Stimulated activated CD8-positive, alpha-beta memory T cell treated with anti-CD3 and anti-CD28 coated beads, Interleukin-15, amount 100 ng/mL, for 4 hours (primary cell): ENCODE measurements around the gene ZBTB46.

Experiments used
- DNase-seq, 2 donors: peaks; one replicate each; pipeline ENCODE4 v3.0.0-alpha.2; 2020; ENCODE audit warnings: low read depth in 2 of 2

Gene ZBTB46

DNA sequence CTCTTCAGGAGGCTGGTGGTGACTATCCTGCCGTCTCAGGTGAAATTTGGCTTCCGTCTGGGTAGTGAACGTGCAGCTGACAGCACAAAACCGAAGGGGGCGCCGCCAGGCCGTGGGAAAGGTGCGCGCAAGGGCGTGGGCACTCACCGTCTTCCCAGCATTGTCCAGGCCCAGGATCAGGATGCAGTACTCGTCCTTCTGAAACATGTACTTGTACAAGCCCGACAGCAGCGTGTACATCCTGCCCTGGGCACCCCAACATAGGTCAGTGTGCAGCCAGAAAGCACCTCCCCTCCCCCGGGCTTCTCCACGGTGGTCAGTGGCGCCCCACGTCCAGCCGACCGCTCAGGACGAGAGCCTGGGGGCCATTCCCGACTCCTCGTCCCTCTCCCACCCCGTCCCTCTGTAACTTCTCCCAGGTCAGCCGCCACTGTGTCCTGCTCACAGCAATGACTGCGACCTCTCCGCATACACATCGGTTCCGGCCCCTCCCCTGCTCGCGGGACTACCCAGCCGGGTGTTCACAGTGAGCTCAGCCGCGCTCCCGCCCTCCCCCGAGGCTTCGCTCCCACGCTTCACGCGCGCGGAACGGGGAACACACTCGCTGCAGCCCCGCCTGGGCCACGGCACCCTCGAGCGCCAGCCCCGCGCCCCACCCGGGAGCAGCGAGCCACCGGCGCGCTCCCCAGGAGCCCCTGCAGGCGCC, 124.1 kb downstream of the ZBTB46 start:
- DNase-seq: peak; percentile 46 to 48

DNA sequence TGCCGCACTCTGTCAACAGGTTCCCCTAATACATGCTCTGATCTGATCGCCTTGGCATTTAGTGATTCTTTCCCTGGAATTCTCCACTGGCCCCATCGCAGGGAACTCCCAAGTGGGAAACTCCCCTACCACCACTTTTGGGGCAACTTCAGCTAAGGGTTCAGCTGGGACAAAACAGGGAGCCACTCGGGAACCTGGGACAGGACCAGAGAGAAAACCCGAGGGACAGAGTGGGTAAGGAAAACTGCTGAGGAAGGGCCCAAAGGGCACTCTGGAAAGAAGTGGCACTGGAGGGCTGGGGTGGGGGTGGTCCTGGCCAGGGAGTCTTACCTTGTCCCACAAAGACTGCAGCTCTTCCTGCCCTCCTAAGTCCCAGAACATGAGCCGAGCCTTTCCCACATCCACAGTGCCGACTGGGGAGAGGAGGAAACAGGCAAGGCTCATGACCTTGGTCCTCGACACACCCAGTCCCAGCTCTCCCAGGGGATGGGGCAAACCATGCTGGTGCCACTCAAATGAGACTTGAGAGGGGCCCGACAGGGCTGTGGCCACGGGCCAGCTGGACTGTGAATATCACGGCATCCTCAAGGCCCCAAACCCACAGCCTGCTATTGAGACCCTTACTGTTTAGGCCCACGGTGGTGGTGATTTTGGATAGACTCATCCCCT, 124.9 kb downstream of the ZBTB46 start:
- no peak for DNase-seq

DNA sequence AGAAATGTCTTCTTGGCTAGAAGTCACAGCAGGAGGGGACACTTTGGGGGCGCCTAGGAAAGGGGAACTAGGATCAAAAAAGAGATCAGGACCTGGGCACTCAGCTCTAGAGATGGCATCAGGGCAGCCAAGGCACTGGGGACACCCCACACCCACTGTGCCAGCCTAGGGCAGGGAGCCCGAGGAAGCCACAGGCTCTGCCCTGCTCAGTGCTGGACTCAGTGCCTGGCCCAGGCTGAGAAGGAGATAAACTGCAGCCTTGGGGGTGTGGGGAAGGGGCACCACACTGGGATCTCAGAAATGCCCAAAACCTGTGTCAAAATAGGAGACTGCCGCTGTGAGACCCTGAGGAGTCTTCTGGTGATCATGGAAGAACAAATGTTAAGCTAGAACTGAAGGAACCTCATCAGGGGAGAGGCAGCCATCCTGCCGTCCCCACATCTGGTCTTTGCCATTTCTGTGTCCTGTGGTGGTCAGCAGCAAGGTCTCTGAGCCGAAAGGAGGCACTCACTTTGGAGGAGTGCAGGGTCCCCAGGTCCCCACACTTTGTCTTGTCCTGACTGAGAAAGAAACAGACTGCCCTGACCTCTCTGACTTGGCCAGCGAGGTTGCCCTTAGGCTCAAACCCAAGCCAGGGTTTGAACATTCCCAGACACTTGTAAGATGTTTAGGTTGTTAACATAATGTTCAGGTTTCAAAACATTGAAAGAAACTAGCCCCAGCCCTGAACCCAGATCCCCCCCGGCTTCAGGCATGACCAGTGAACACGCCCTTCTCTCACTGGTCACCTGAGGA, 125.6 kb downstream of the ZBTB46 start:
- DNase-seq: no peak

DNA sequence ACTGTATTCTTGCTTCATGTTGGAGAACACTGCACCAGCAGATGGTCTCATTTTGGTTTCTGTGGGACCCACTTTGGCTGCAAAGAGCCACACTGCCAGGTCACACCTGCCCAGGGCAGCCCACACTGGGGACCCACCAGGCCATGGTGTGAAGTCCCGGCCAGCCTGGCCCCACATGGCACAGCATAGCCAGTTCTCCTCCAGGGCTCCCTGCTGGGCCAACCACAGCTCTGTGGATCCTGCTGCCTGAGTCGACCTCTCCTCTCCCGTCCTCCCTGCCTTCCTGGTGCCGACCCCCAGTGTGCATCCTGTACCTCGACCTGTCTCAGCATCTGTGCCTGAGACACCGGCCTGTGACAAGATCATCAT, 126.3 kb downstream of the ZBTB46 start:
- no peak for DNase-seq

DNA sequence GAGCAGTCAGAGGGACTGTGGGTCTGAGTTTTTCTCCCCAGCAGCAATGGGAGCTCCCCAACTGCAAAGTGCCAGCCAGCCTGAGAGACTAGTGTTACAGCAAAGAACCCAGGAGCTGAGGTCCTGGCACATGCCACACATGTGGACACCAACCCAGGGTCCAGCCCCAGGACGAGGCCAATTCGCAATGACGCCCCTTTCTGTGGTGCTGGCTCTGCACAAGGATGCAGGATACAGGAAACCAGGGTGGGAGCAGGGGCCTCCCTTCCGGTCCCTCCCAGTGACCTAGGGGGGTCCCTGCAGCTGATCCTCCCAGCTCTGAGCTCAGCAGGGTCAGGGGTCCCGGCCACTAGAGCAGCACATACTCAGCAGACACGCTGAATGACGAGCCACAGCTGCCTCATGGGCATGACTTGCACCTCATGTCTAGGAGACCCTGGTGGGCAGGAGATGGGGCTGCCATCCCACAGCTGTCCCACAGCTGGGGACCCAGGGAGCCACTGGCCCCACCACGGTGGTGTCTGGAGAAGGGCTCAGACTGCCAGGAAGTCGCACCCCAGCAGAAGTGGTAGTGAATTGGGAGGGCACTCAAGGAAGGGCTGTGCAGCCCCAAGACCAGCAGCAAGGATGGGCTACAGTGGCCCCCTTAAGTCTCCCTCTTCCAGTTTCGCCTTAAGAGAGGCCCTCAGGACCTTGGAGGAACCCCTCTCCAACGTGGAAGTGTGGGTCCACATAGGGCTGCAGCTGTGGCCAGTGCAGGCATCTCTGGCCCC, 126.9 kb downstream of the ZBTB46 start:
- no peak for DNase-seq

DNA sequence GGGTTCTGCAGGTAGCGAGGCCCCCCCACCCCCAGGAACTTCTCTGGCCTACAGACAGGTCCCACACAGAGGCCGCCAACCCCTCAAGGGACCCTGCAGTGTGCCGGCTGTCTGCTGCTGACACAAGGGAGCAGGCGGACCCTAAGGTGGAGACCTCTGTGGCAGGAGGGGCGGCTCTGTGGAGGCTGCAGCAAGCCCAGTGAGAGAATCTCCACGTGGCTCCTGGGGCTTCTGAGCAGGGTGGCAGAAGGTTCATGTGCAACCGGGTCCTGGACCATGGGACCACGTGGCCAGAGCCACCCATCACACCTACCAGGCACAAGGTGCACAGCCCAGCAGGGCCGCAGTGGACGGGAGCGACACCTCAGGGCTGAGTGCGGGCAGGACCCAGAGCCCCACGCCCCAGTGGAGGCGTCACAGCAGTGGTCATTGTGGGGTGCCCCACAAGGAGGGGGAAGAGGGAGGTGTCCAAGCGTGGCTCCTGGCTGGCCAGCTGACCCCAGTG, 127.5 kb downstream of the ZBTB46 start:
- no peak for DNase-seq

DNA sequence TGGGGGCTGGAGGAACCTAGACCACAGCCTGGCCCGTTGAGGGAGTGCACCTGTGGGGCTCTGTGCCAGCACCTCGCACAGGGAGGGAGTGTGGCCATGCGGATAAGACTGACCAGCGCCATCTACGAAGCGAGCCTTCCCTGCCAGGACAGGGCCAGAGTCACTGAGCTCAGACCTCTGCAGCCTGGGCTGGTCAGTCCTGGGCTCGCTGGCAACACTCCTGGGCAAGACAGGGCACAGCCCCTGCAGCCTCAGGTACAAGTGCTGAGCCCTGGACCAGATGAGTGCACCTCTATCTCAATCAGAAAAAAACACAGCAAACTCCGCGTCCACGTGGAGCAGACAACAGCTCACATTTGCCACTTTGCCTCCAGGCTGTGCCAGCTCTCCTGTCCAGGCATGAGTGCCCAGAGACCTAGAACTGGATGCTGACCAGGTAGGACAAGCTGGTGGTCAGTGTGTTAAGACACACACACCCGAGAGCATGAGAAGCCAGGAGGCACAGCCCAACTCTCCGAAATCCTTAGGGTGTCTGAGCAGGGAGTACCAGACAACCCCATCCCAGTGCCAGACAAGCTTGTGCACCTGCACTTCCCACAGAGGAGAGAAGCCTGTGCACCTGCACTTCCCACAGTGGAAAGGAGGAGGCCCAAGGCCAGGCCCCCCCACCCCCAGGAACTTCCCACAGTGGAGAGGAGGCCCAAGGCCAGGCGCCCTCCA, 128.2 kb downstream of the ZBTB46 start:
- no peak for DNase-seq

DNA sequence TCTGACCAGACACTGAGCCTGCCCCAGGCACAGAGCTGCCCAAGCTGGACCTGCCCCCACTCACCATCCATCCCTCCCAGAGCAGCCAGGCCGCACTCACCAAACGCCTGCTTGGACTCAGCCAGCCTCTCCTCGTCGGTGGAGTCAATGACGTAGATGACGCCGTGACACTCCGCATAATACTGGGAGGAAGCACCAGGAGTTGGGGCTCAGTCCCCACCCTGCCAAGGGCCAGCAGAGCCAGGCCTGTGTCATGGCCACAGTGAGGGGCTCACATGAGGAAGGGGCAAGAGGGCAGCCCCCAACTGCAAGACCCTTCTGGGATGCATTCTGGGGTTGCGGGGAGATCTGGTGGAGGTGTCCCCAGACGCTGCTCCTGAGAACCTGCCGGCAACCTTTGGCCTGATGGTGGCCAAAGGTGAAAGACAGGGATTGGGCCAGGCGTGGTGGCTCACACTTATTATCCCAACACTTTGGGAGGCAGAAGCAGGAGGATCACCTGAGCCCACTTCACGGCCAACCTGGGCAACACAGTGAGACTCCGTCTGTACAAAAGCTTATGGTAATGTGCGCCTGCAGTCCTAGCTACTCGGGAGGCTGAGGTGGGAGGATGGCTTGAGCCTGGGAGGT, 128.9 kb downstream of the ZBTB46 start:
- no peak for DNase-seq

DNA sequence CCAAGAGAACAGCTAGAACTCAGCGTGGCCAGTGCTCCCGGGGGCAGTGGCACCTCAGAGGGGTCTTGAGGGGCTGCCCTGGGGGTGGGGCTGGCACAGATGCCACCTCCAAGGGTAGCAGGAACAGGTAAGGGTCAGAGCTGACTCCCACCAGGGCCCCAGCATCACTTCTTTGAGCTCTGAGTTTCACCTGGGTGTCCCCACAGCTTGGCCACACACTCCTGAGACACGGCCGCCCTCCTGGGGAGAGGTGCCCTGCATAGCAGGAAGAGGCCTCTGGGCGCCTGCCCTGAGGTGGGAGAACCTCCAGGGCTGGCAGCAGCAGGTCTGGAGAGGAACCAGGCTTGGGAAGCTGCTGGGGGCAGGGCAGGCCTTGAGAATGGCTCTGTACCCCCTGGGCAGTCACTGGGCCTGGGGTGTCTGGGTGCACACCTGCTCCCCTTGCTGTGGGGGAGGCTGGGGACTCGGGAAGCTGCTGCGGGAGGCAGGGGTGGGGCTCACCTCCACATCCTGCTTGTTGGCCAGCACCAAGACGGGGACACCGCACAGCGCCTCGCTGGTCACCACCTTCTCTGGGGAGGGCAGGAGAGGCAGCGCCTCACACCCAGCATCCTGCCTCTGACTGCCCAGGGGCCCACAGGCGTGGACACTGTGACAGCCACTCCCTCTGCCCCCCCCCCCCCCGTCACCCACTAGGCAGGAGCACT, 129.6 kb downstream of the ZBTB46 start:
- no peak for DNase-seq

DNA sequence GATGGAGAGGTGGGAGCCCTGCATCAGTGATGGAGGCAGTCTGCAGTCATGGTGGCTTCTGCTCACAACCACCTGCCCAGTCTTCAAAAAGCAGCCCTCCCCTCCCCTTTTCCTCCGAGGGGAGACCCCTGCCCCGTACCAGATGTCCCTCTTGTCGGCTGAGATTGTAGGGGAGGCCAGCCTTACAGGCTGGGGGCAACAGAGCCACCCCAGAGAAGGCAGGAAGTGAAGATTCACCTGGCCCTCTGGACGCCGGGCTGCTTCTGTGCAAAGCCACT, 130.1 kb downstream of the ZBTB46 start:
- DNase-seq: no peak

DNA sequence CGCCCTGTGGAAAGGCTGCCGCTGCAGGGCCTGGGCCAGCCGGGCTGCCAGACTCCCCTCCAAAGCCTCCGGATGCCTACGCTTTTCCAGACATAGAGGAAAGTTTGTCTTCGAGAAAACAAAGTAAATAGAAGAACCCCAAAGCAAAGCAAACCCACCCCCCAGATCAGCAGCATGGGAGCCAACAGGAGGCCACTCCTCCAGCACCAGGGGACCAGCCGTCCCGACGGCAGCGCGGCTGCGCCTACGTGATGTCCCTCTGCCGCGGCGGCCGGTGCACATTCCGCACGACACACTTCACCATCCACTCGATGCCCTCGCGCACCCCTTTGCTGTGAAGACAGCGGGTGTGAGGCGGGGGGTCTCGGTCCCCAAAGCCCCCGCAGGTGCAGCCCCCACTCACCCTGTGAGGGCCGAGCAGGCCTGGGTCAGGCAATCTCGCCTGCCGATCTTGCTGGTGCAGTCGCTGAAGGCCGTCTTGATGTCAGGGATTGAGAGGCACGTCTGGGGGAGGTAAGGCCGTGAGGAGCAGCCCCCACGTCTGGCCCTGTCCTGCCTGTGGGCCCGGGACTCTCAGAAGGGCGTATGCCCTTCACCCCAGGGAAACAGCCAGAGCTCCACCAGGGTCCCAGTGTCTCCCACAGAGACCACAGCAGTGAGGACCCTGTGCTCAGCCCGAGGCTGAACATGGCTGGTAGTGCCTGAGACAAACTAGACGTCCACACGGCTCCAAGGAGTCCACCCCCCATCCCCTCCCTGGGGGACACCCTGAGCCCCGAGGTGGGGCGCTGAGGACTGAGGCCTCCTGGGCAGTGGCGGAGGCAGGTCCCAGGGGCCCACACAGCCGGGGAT, 130.6 kb downstream of the ZBTB46 start:
- DNase-seq: no peak

DNA sequence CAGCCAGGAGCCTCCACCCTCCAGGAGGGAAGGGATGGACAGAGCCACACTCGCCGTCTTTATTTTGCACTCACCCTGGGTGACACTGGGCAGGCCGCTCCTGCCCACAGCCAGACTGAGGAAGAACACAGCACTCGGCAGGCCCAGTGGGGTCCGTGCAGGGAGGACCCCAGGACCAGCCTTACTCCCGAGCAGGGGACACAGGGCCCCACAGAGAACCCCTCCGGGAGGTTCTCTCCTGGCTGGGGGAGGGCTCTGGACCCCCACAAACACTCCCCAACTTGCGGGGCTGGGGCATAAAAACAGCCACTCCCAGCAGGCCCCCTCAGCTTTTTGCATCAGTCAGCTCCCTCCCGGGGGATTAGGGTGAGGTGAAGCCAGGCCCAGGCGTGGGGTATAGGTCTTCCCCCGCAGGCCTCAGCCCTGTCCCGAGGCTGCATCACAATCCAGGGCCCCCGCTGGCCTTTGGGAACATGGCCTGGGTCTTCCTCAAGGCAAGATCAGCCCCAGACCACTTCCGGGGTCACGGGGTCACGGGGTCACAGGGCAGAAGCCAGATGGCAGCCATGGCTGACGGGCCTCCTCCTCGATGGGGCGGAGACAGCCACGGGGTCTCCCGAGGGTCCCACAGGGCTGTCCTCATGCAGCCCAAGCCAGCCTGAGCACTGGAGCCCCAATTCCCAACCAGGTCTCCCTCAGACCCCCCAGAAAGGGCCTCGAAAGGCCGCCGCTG, 131.4 kb downstream of the ZBTB46 start:
- no peak for DNase-seq

DNA sequence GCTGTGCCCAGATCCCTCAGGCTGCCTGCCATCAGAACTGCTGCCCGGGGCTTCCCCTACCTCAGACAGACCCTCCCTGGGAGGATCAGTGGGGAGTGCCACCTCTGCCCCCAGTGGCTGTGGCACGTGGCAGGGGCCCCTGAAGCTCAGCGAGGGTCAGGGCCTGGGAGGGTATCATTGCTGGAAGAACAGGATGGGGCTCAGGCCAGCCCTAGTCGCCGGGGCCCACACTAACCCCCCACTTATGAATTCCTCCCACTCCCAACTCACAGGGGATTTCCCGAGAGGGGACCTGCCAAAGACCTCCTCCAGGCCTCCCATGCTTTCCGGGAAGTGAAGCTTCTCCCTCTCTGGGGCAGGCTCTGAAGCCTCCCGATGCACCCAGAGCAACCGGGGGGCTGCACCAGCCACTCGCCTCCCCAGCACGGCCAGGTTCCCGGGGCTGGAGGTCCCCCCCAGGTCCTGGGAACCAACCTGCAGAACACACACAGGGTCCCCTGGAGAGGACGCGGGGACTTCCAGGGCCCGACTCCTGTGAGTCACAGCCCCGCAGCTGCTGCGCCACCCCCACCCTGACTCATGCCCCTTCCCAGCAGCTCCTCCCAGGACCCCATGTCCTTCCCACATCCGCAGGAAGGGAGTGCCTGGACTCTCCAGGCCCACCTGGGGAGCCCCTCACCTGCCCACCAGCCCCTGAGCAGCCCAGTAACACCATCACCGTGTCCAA, 132.2 kb downstream of the ZBTB46 start:
- no peak for DNase-seq

DNA sequence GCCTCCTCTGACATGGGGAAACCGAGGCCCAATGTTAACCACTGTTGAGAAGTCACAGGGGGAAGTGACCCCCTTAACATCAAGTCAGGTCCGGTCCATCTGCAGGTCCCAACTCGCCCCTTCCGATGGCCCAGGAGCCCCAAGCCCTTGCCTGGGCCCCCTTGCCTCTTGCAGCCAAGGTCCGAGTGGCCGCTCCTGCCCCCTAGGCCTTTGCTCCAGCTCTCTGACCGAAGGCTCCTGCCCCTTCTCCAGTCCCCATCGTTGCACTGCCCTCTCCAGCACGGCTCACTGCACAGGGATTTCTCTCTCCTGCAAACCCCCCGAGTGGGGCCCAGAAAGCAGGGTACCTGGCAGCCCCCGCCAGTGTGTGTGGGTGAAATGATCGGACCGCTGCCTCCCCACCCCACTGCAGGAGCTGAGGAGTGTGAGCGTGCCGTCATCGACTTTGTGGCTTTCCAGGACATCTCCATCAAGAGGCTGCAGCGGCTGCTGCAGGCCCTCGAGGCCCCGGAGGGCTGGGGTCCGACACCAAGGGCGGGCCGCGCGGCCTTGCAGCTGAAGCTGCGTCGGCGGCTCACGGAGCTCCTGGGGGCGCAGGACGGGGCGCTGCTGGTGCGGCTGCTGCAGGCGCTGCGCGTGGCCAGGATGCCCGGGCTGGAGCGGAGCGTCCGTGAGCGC, 133.1 kb downstream of the ZBTB46 start:
- DNase-seq: no peak

DNA sequence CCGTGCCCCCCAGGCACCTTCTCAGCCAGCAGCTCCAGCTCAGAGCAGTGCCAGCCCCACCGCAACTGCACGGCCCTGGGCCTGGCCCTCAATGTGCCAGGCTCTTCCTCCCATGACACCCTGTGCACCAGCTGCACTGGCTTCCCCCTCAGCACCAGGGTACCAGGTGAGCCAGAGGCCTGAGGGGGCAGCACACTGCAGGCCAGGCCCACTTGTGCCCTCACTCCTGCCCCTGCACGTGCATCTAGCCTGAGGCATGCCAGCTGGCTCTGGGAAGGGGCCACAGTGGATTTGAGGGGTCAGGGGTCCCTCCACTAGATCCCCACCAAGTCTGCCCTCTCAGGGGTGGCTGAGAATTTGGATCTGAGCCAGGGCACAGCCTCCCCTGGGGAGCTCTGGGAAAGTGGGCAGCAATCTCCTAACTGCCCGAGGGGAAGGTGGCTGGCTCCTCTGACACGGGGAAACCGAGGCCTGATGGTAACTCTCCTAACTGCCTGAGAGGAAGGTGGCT, 133.7 kb downstream of the ZBTB46 start:
- no peak for DNase-seq

DNA sequence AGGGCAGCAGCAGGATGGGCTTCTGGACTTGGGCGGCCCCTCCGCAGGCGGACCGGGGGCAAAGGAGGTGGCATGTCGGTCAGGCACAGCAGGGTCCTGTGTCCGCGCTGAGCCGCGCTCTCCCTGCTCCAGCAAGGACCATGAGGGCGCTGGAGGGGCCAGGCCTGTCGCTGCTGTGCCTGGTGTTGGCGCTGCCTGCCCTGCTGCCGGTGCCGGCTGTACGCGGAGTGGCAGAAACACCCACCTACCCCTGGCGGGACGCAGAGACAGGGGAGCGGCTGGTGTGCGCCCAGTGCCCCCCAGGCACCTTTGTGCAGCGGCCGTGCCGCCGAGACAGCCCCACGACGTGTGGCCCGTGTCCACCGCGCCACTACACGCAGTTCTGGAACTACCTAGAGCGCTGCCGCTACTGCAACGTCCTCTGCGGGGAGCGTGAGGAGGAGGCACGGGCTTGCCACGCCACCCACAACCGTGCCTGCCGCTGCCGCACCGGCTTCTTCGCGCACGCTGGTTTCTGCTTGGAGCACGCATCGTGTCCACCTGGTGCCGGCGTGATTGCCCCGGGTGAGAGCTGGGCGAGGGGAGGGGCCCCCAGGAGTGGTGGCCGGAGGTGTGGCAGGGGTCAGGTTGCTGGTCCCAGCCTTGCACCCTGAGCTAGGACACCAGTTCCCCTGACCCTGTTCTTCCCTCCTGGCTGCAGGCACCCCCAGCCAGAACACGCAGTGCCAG, 134.3 kb downstream of the ZBTB46 start, which contains the start of gene TNFRSF6B:
Gene TNFRSF6B, plus strand, starts transcription at position 25 of the 729 bp plus-strand sequence. Its CDS starts 116 bp downstream, at position 141.
- DNase-seq: no peak

DNA sequence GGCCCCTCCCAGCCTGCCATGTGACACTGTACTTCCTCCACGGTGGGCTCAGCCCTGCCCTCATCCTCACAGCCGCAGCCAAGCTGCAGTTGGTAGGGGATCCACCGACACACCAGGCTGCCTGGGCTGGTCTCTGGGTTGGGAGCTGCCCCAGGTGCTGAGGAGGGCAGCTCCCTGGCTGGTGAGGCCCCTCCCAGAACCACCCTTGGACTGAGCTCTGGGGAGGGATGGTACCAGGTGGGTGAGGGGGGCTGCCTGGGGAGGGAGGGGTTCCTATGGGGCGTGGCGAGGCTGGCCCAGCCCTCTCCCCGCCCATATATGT, 134.8 kb downstream of the ZBTB46 start:
- no peak for DNase-seq
